HCT116 (cell line): ENCODE results near the gene USP1. TPM values are rescaled to one million over a fixed set of nuclear protein-coding genes. Genes with fewer than 3 reads are reported as not detected.

ENCODE experiments used
- ATAC-seq: fragments of 200-7000 bp; cut with Tn5 transposase; 2 replicates; pipeline ENCODE4 v1.9.1; 2020; ENCODE audit warnings: mild to moderate bottlenecking, moderate library complexity
- BruUV-seq: library from RNA; stranded (reverse); fragments of 400-500 nt; replicated peaks from 2 replicates; lab custom pipeline; 2021; lab: Mats Ljungman, UMichigan
- CTCF ChIA-PET: fragments of 300-600 bp; sonication (Branson Sonifier 250); formaldehyde crosslinking; loops from one replicate; lab custom pipeline; 2021; ENCODE audit warnings: antibody characterized with exemption; lab: Charles Lee
- POLR2A ChIA-PET: fragments of 300-600, 350-600 bp; sonication (Branson Sonifier 250); formaldehyde crosslinking; loops from one replicate; lab custom pipeline; 2021; ENCODE audit warnings: antibody characterized with exemption; lab: Charles Lee
- RAD21 ChIA-PET, 2 experiments: fragments of 300-600 bp; sonication (Branson Sonifier 250); formaldehyde crosslinking; loops; one replicate each; lab custom pipeline; 2023; ENCODE audit warnings: low total read pairs in 2 of 2; ENCODE audit not compliant: uncharacterized antibody in 2 of 2, unreplicated experiment in 2 of 2, low non-redundant PET in 1 of 2; lab: Charles Lee
- DNase-seq: peaks from one replicate; pipeline ENCODE4 v3.0.0-alpha.2; 2010; ENCODE audit warnings: low read depth, low spot score
- H2AFZ ChIP-seq: fragments of 200-600 bp; shearing (Covaris generic), sonication (generic); 2 replicates; pipeline ENCODE4 v1.6.1; 2017; ENCODE audit warnings: low read depth, mixed run types, mixed read lengths, antibody characterized with exemption, low read length; ENCODE audit not compliant: poor library complexity, severe bottlenecking
- H3K27ac ChIP-seq: 2 replicates; pipeline ENCODE4 v1.5.1; 2012; ENCODE audit warnings: low read depth, low read length
- H3K27me3 ChIP-seq: fragments of 200-600 bp; sonication (generic); 2 replicates; pipeline ENCODE4 v1.6.1; 2016; ENCODE audit warnings: mixed run types, low read length, mixed read lengths; ENCODE audit not compliant: insufficient read depth
- H3K36me3 ChIP-seq, 2 experiments: fragments of 200-500 bp in 1 of 2; fragments of 200-600 bp in 1 of 2; sonication (Bioruptor generic) in 1 of 2; sonication (generic) in 1 of 2; 2 replicates each; pipeline versions ENCODE4 v1.5.1 to v1.6.1; 2014 to 2016; ENCODE audit warnings: low read length in 2 of 2, inconsistent platforms in 1 of 2, mixed read lengths in 1 of 2, mixed run types in 1 of 2; ENCODE audit not compliant: insufficient read depth in 2 of 2, control insufficient read depth in 1 of 2
- H3K4me1 ChIP-seq, 2 experiments: fragments of 200-600 bp in 1 of 2; sonication (generic) in 1 of 2; 2 replicates each; pipeline versions ENCODE4 v1.5.1 to v1.6.1; 2012 to 2017; ENCODE audit warnings: low read length in 2 of 2, inconsistent platforms in 1 of 2, mild to moderate bottlenecking in 1 of 2, mixed read lengths in 1 of 2, mixed run types in 1 of 2, moderate library complexity in 1 of 2; ENCODE audit not compliant: insufficient read depth in 2 of 2, control insufficient read depth in 1 of 2
- H3K4me2 ChIP-seq: fragments of 200-600 bp; sonication (generic); 2 replicates; pipeline ENCODE4 v1.6.1; 2017; ENCODE audit warnings: mixed run types, low read length, mixed read lengths
- H3K4me3 ChIP-seq, 2 experiments: fragments of 200-600 bp in 1 of 2; sonication (generic) in 1 of 2; replicated peaks in 1 of 2; 2 replicates each; pipeline ENCODE4 v1.5.1; 2011 to 2016; ENCODE audit warnings: low read length in 2 of 2, control low read depth in 1 of 2, low read depth in 1 of 2, mild to moderate bottlenecking in 1 of 2, mixed read lengths in 1 of 2, mixed run types in 1 of 2
- H3K79me2 ChIP-seq: fragments of 200-600 bp; sonication (generic); 2 replicates; pipeline ENCODE4 v1.6.1; 2017; ENCODE audit warnings: mild to moderate bottlenecking, mixed run types, low read length, moderate library complexity, mixed read lengths; ENCODE audit not compliant: insufficient read depth
- H3K9ac ChIP-seq: fragments of 200-600 bp; sonication (generic); 2 replicates; pipeline ENCODE4 v1.6.1; 2016; ENCODE audit warnings: low read length, mixed read lengths
- H3K9me2 ChIP-seq: fragments of 200-600 bp; sonication (generic), shearing (Covaris generic); 2 replicates; pipeline ENCODE4 v1.6.1; 2017; ENCODE audit warnings: mixed run types, mild to moderate bottlenecking, moderate library complexity; ENCODE audit not compliant: insufficient read depth
- H3K9me3 ChIP-seq, 2 experiments: fragments of 200-500 bp in 1 of 2; fragments of 200-600 bp in 1 of 2; sonication (Bioruptor generic) in 1 of 2; sonication (generic) in 1 of 2; 2 replicates each; pipeline ENCODE4 v1.6.1; 2014 to 2017; ENCODE audit warnings: low read length in 2 of 2, mixed read lengths in 2 of 2, inconsistent platforms in 1 of 2, low read depth in 1 of 2, mild to moderate bottlenecking in 1 of 2, mixed run types in 1 of 2, moderate library complexity in 1 of 2; ENCODE audit not compliant: control insufficient read depth in 1 of 2, insufficient read depth in 1 of 2
- H4K20me1 ChIP-seq: fragments of 200-600 bp; sonication (generic), shearing (Covaris generic); 2 replicates; pipeline ENCODE4 v1.6.1; 2017; ENCODE audit warnings: mixed run types, mild to moderate bottlenecking, moderate library complexity; ENCODE audit not compliant: insufficient read depth
- EGR1 ChIP-seq: IDR thresholded peaks from 2 replicates; pipeline ENCODE4 v1.6.1; 2012; ENCODE audit warnings: low read depth
- EZH2 ChIP-seq: fragments of 200-600 bp; sonication (generic); IDR thresholded peaks from 2 replicates; pipeline ENCODE4 v1.6.1; 2017; ENCODE audit warnings: antibody characterized with exemption, mixed run types
- EZH2phosphoT487 ChIP-seq: fragments of 200-600 bp; IDR thresholded peaks from 2 replicates; pipeline ENCODE4 v1.6.1; 2018; ENCODE audit warnings: antibody characterized with exemption, borderline replicate concordance
- FOSL1 ChIP-seq: IDR thresholded peaks from 2 replicates; pipeline ENCODE4 v1.6.1; 2012; ENCODE audit warnings: low read depth
- RAD21 ChIP-seq: IDR thresholded peaks from 2 replicates; pipeline ENCODE4 v1.6.1; 2012; ENCODE audit warnings: low read depth, mild to moderate bottlenecking
- REST ChIP-seq: IDR thresholded peaks from 2 replicates; pipeline ENCODE4 v1.6.1; 2012; ENCODE audit warnings: low read depth
- SIN3A ChIP-seq: IDR thresholded peaks from 2 replicates; pipeline ENCODE4 v1.6.1; 2012; ENCODE audit warnings: low read depth
- SP1 ChIP-seq: IDR thresholded peaks from 2 replicates; pipeline ENCODE4 v1.6.1; 2012; ENCODE audit warnings: low read depth
- YY1 ChIP-seq: IDR thresholded peaks from 2 replicates; pipeline ENCODE4 v1.6.1; 2011; ENCODE audit warnings: low read length, low read depth, moderate library complexity, mild to moderate bottlenecking; ENCODE audit not compliant: insufficient replicate concordance; ENCODE audit errors: extremely low read depth
- ZFX ChIP-seq: fragments of 450-650 bp; IDR thresholded peaks from 2 replicates; pipeline ENCODE4 v1.6.1; 2017
- intact Hi-C: fragments of 100-400 bp; cut with micrococcal nuclease; formaldehyde crosslinking; loops from 2 replicates; pipeline ENCODE4 v1.10.0; 2022
- total RNA-seq: library from RNA; stranded (reverse); gene quantifications from one replicate; pipeline ENCODE4 v1.2.1, GENCODE V29; 2021; ENCODE audit not compliant: unreplicated experiment

The USP1 gene
- total RNA-seq, 1 experiment from 2014 or later = 37.8 TPM

- ChIA-PET RAD21 (no interaction called here), CTCF (no interaction called here), POLR2A (no interaction called here)
- H2AFZ ChIP-seq = no peak overlapping the region
- intact Hi-C loops = no loop called here
- H3K9me3 ChIP-seq = no peaks in the 10 kb centered on the region
- H3K4me1 ChIP-seq = peaks cover 0 to 11% of the 10 kb centered on the region in 2 experiments; a peak in 3 of 4 replicates
- no peaks in the 10 kb centered on the region for H3K9me2 ChIP-seq
- no peak overlapping the region for H3K27ac ChIP-seq
- DNase-seq (no peak), ATAC-seq (no peak)
- no peak overlapping the region for H3K4me3 ChIP-seq
- H3K4me2 ChIP-seq = no peak overlapping the region
- H3K9ac ChIP-seq = no peak overlapping the region
- H3K79me2 ChIP-seq = no peaks in the 10 kb centered on the region
- no peaks in the 10 kb centered on the region for H4K20me1 ChIP-seq
- H3K36me3 ChIP-seq = no peaks in the 10 kb centered on the region
- no TSS peak for BruUV-seq
- no peak for TF ChIP-seq EZH2
- no peak for TF ChIP-seq SIN3A
- no peak for TF ChIP-seq EZH2phosphoT487
- TF ChIP-seq REST = no peak
- no peak for TF ChIP-seq SP1
- no peak for TF ChIP-seq FOSL1
- TF ChIP-seq YY1 = no peak
- no peak for TF ChIP-seq EGR1
- no peak for TF ChIP-seq ZFX
- no peak for TF ChIP-seq RAD21
- no peaks in the 10 kb centered on the region for H3K27me3 ChIP-seq
Measured at GRCh38 chr1:62426237-62426636, 10.6 kb upstream of the USP1 start.
